Kidney (tissue), 14 donors: ENCODE data around the gene DUSP16. TPM values are rescaled to one million over a fixed set of nuclear protein-coding genes. Genes with fewer than 3 reads are reported as not detected.

Source experiments
- DNase-seq, 5 donors: peaks; one replicate each; pipeline ENCODE4 v3.0.0-alpha.2; 2013 to 2020
- FAIRE-seq: peaks from 2 replicates; lab custom pipeline; 2012; peaks lifted over from hg19 to GRCh38; lab: Jason Lieb, UNC
- H3K27ac ChIP-seq, 2 donors: one replicate each; pipeline ENCODE4 v1.7.0; 2013; ENCODE audit warnings: low read depth in 2 of 2, low read length in 2 of 2, inconsistent platforms in 1 of 2
- H3K27me3 ChIP-seq: one replicate; pipeline ENCODE4 v1.7.1; 2013; ENCODE audit warnings: low read length, inconsistent platforms; ENCODE audit not compliant: control insufficient read depth, insufficient read depth
- H3K36me3 ChIP-seq, 3 donors: one replicate each; pipeline versions ENCODE4 v1.7.0 to v1.7.1; 2013; ENCODE audit warnings: low read length in 3 of 3, control low read depth in 1 of 3, inconsistent platforms in 1 of 3; ENCODE audit not compliant: insufficient read depth in 3 of 3, control insufficient read depth in 2 of 3
- H3K4me1 ChIP-seq, 3 donors: one replicate each; pipeline versions ENCODE4 v1.7.0 to v1.7.1; 2013; ENCODE audit warnings: low read length in 3 of 3, inconsistent platforms in 1 of 3, low read depth in 1 of 3; ENCODE audit not compliant: control insufficient read depth in 2 of 3, insufficient read depth in 2 of 3
- H3K4me3 ChIP-seq, 3 donors: one replicate each; pipeline versions ENCODE4 v1.7.0 to v1.8.1; 2013; ENCODE audit warnings: low read length in 3 of 3, control low read depth in 1 of 3, inconsistent platforms in 1 of 3
- H3K9ac ChIP-seq, 3 donors: one replicate each; pipeline versions ENCODE4 v1.7.0 to v1.7.1; 2013; ENCODE audit warnings: low read length in 3 of 3, control low read depth in 1 of 3, inconsistent platforms in 1 of 3
- H3K9me3 ChIP-seq, 3 donors: one replicate each; pipeline versions ENCODE4 v1.7.0 to v1.7.1; 2013; ENCODE audit warnings: low read length in 3 of 3, control low read depth in 1 of 3, inconsistent platforms in 1 of 3; ENCODE audit not compliant: control insufficient read depth in 2 of 3, insufficient read depth in 1 of 3
- intact Hi-C: fragments of 100-400 bp; cut with DNase I; formaldehyde crosslinking; loops from one replicate; pipeline ENCODE4 v1.11.1; 2022
- polyA plus RNA-seq: library from polyadenylated mRNA; stranded (reverse); fragments of 350-450 nt; fragmentation: Illumina TruSeq; extraction: RNeasy Lipid Tissue Mini Kit (QIAGEN cat#74804); gene quantifications from one replicate; pipeline ENCODE4 v1.2.3, GENCODE V29; 2014; ENCODE audit warnings: low read depth, low replicate concordance; ENCODE audit not compliant: insufficient read depth
- total RNA-seq: library from RNA; stranded (reverse); fragmentation: NEBNext Ultra II Directional; extraction: Animal tissue kit (Norgen Biotek cat#: 25700); gene quantifications from one replicate; pipeline ENCODE4 v1.2.1, GENCODE V29; 2021
- TF ChIP-seq, protein P1 (sequence below): IDR thresholded peaks from 3 replicates; pipeline ENCODE4 v1.5.1; 2012; ENCODE audit warnings: mild to moderate bottlenecking, moderate library complexity, borderline replicate concordance; ENCODE audit not compliant: insufficient read depth; ENCODE audit errors: extremely low read depth
- donor health status: control.
- donor health status: control.
- donor health status: control.
- donor health status: control.
- donor health status: control.
- donor health status: DM: yes; HTN: yes; CAD: no.
- donor health status: Normal renal cell carcinoma (clear cell type).

Gene DUSP16
- total and polyA plus RNA-seq, 2 donors from 2014 or later = 6.6 to 27.4 TPM

DNA sequence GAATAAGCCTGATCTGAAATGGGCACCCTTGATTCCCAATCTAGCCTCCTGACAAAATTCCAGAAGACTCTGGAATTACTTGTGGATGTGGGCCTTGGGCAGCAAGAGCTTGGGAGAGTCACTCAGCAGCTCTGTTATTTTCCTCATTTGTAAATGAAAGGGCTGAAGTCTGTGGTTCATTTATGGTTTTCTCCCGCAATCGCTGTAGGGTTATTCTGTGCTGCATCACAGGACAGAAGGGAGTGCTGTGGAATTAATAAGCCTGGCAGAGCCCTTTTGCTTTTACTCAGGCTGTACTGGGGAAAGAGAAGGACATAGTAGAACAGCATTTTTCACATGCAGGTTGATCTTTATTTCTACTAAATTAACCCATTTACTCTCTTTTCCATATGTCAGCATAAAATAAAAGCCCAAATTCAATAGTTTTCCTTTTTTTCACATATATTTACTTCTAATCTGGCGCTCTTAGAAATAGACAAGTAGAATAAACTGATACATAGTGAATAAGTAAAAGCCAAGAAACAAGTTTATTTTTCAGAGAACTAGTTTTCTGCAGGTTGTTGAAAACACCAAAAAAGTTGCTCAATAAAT, 49.2 kb downstream of the DUSP16 start:
- H3K27ac ChIP-seq = no peak overlapping the region
- H3K9me3 ChIP-seq = no peaks in the 10 kb centered on the region
- TF ChIP-seq, protein P1, sequence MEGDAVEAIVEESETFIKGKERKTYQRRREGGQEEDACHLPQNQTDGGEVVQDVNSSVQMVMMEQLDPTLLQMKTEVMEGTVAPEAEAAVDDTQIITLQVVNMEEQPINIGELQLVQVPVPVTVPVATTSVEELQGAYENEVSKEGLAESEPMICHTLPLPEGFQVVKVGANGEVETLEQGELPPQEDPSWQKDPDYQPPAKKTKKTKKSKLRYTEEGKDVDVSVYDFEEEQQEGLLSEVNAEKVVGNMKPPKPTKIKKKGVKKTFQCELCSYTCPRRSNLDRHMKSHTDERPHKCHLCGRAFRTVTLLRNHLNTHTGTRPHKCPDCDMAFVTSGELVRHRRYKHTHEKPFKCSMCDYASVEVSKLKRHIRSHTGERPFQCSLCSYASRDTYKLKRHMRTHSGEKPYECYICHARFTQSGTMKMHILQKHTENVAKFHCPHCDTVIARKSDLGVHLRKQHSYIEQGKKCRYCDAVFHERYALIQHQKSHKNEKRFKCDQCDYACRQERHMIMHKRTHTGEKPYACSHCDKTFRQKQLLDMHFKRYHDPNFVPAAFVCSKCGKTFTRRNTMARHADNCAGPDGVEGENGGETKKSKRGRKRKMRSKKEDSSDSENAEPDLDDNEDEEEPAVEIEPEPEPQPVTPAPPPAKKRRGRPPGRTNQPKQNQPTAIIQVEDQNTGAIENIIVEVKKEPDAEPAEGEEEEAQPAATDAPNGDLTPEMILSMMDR = no peak
- no peaks in the 10 kb centered on the region for H3K27me3 ChIP-seq
- FAIRE-seq = no peak
- H3K36me3 ChIP-seq = peaks cover 0 to 8% (median 2%) of the 10 kb centered on the region in 3 donors
- intact Hi-C loops = no loop called here
- H3K4me1 ChIP-seq = peaks cover 0 to 6% (median 0%) of the 10 kb centered on the region in 3 donors
- no peak for DNase-seq
- no peak overlapping the region for H3K9ac ChIP-seq
- H3K4me3 ChIP-seq = no peak overlapping the region

DNA sequence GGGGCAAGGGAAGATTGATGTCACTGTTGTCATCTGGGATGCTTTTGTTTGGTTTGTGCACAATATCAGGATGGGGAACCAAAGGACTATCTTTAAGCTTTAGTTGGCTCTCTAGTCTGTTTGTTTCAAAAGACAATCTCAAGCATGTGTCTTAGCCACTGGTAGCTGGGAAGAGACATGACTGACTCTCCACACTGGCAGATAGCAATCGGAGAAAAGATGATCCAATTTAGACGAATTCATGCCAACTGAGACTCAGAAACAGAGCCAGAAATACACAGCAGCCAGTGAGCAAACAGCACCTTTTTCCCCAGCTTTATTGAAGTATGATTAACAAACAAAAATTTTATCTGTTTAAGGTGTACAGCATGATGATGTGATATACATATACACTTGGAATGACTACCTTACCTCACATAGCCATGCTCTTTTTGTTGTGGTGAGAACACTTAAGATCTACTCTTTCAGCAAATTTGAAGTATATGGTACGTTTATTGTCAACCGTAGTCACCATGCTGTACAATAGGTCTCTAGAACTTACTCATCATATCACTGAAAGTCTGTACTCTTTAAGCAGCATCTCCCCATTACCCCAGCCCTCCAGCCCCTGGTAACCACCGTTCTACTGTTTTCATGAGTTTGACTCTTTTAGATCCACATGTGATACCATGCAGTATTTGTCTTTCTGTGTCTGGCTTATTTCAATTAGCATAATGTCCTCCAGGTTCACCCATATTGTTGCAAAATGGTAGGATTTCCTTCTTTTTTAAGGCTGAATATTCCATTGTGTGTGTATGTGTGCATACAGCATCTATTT, 50.6 kb downstream of the DUSP16 start:
- Histone ChIP-seq H3K27me3 (no peaks in the 10 kb centered on the region), H3K9ac (no peak overlapping the region), H3K4me1 (peaks cover 0 to 6% (median 0%) of the 10 kb centered on the region in 3 donors), H3K27ac (no peak overlapping the region), H3K9me3 (no peaks in the 10 kb centered on the region), H3K4me3 (no peak overlapping the region), H3K36me3 (peaks cover 0 to 2% (median 0%) of the 10 kb centered on the region in 3 donors)
- TF ChIP-seq, protein P1 = no peak
- DNase-seq (no peak), FAIRE-seq (no peak)
- intact Hi-C loops = no loop called here

DNA sequence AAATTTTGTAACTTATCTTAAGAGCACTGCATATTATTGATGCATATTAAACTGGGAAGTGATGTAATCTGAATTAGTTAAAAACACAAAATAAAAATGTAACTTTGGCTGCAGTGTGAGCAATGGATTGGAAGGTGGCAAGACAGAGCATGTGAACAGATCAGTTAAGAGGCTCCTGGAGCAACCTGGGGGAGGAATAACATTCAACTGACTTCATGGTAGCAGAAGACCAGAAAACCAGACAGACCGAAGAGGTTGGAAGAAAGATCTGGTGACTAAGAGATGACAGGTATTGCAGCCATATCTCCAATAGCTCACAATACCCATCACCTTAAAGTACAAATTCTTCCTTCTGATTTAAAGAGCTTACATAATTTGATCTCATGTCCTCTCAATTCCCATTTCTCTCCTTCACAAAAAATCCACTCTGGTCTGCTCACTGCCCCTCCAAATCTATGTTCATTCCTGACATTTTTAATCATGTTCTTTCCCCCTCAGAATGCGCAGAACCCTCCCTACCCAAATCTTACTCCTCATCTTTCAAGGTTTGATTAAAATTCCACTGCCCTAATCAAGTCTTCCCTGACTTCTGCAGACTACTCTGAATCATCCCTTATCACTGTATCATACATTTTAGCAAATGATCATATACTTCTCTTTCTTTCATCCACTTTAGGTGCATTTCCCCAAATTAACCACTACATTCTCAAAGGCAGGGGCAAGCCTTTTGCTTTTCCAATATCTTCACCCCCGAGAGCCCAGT, 51.5 kb downstream of the DUSP16 start:
- H3K27ac ChIP-seq = no peak overlapping the region
- intact Hi-C loops = no loop called here
- no peaks in the 10 kb centered on the region for H3K36me3 ChIP-seq
- H3K9me3 ChIP-seq = no peaks in the 10 kb centered on the region
- H3K27me3 ChIP-seq = no peaks in the 10 kb centered on the region
- TF ChIP-seq, protein P1 = no peak
- H3K4me1 ChIP-seq = peaks cover 0 to 9% (median 0%) of the 10 kb centered on the region in 3 donors
- H3K4me3 ChIP-seq = no peak overlapping the region
- DNase-seq (no peak), FAIRE-seq (no peak)
- no peak overlapping the region for H3K9ac ChIP-seq
